SK-N-SH treated with all-trans-retinoic acid at 6 μM for 48 hours (cell line): ENCODE results near the gene LYPLAL1.
A peak's percentile ranks its signal among the peaks of the same experiment; 100 is the strongest.

Experiments used
- ATAC-seq: fragments of 200-7000 bp; cut with Tn5 transposase; 3 replicates; pipeline ENCODE4 v1.9.1; 2020; ENCODE audit warnings: mild to moderate bottlenecking, moderate library complexity
- ARNTL ChIP-seq: fragments of 450-650 bp; formaldehyde crosslinking; IDR thresholded peaks from 2 replicates; pipeline ENCODE4 v1.5.0; 2020; ENCODE audit warnings: low read depth, mild to moderate bottlenecking, moderate library complexity, borderline replicate concordance
- BACH2 ChIP-seq: fragments of 250-450 bp; sonication (Bioruptor Pico); IDR thresholded peaks from 2 replicates; pipeline ENCODE4 v1.9.0; 2021; ENCODE audit warnings: mild to moderate bottlenecking, borderline replicate concordance
- CREB5 ChIP-seq: fragments of 250-450 bp; sonication (Bioruptor Pico); IDR thresholded peaks from 2 replicates; pipeline ENCODE4 v1.5.1; 2020; ENCODE audit warnings: low read depth, mild to moderate bottlenecking, moderate library complexity
- CSDC2 ChIP-seq: fragments of 250-450 bp; sonication (Bioruptor Pico); IDR thresholded peaks from 2 replicates; pipeline ENCODE4 v1.5.0; 2020; ENCODE audit warnings: mild to moderate bottlenecking, moderate library complexity
- CSRNP3 ChIP-seq: fragments of 250-450 bp; sonication (Bioruptor Pico); IDR thresholded peaks from 2 replicates; pipeline ENCODE4 v1.5.1; 2021; ENCODE audit warnings: mild to moderate bottlenecking, moderate library complexity
- ESRRG ChIP-seq: fragments of 250-450 bp; sonication (Bioruptor Pico); IDR thresholded peaks from 2 replicates; pipeline ENCODE4 v1.6.1; 2021; ENCODE audit warnings: mild to moderate bottlenecking
- GLIS3 ChIP-seq: fragments of 250-450 bp; sonication (Bioruptor Pico); IDR thresholded peaks from 2 replicates; pipeline ENCODE4 v1.5.0; 2020; ENCODE audit warnings: mild to moderate bottlenecking, moderate library complexity
- ISL1 ChIP-seq: fragments of 250-450 bp; sonication (Bioruptor Pico); IDR thresholded peaks from 2 replicates; pipeline ENCODE4 v2.1.2; 2022; ENCODE audit warnings: mild to moderate bottlenecking, moderate library complexity
- PATZ1 ChIP-seq: fragments of 250-450 bp; sonication (Bioruptor Pico); IDR thresholded peaks from 2 replicates; pipeline ENCODE4 v1.8.0; 2020; ENCODE audit warnings: mild to moderate bottlenecking, moderate library complexity, borderline replicate concordance
- POU6F1 ChIP-seq: fragments of 250-450 bp; sonication (Bioruptor Pico); IDR thresholded peaks from 2 replicates; pipeline ENCODE4 v1.8.0; 2021; ENCODE audit warnings: low read depth, mild to moderate bottlenecking, moderate library complexity, borderline replicate concordance
- PPARA ChIP-seq: fragments of 250-450 bp; sonication (Bioruptor Pico); IDR thresholded peaks from 2 replicates; pipeline ENCODE4 v1.5.0; 2020; ENCODE audit warnings: mild to moderate bottlenecking, borderline replicate concordance
- RARB ChIP-seq: fragments of 250-450 bp; sonication (Bioruptor Pico); IDR thresholded peaks from 2 replicates; pipeline ENCODE4 v1.8.0; 2021; ENCODE audit warnings: mild to moderate bottlenecking, moderate library complexity
- SNAI2 ChIP-seq: fragments of 250-450 bp; sonication (Bioruptor Pico); IDR thresholded peaks from 2 replicates; pipeline ENCODE4 v1.5.0; 2020; ENCODE audit warnings: mild to moderate bottlenecking, moderate library complexity
- TCF4 ChIP-seq: fragments of 250-450 bp; sonication (Bioruptor Pico); IDR thresholded peaks from 2 replicates; pipeline ENCODE4 v1.8.0; 2021; ENCODE audit warnings: mild to moderate bottlenecking, moderate library complexity, borderline replicate concordance
- TOX ChIP-seq: fragments of 250-450 bp; sonication (Bioruptor Pico); IDR thresholded peaks from 2 replicates; pipeline ENCODE4 v1.8.0; 2021; ENCODE audit warnings: mild to moderate bottlenecking, moderate library complexity, borderline replicate concordance
- TSHZ2 ChIP-seq: fragments of 250-450 bp; sonication (Bioruptor Pico); IDR thresholded peaks from 2 replicates; pipeline ENCODE4 v1.5.0; 2020; ENCODE audit warnings: mild to moderate bottlenecking, moderate library complexity
- ZC3H10 ChIP-seq: fragments of 250-450 bp; sonication (Bioruptor Pico); IDR thresholded peaks from 2 replicates; pipeline ENCODE4 v1.5.1; 2021; ENCODE audit warnings: mild to moderate bottlenecking, moderate library complexity
- ZFP3 ChIP-seq: fragments of 250-450 bp; sonication (Bioruptor Pico); IDR thresholded peaks from 2 replicates; pipeline ENCODE4 v1.5.0; 2020; ENCODE audit warnings: mild to moderate bottlenecking, moderate library complexity
- ZFP30 ChIP-seq: fragments of 450-650 bp; formaldehyde crosslinking; IDR thresholded peaks from 2 replicates; pipeline ENCODE4 v1.5.0; 2022; ENCODE audit warnings: mild to moderate bottlenecking, moderate library complexity
- ZNF565 ChIP-seq: fragments of 450-650 bp; formaldehyde crosslinking; conservative IDR thresholded peaks from 2 replicates; pipeline ENCODE4 v1.5.0; 2020; ENCODE audit warnings: low read depth, mild to moderate bottlenecking, moderate library complexity
- ZNF70 ChIP-seq: fragments of 450-650 bp; formaldehyde crosslinking; IDR thresholded peaks from 2 replicates; pipeline ENCODE4 v1.5.0; 2020; ENCODE audit warnings: mild to moderate bottlenecking, moderate library complexity
- ZNF8 ChIP-seq: fragments of 450-650 bp; formaldehyde crosslinking; IDR thresholded peaks from 2 replicates; pipeline ENCODE4 v1.5.0; 2020; ENCODE audit warnings: mild to moderate bottlenecking, moderate library complexity

LYPLAL1 gene

GRCh38 chr1:219210067-219210466 is 36.4 kb downstream of the LYPLAL1 start (continued):
- TF ChIP-seq TSHZ2 (CRISPR knock-in tag) (no peak), ESRRG (CRISPR knock-in tag) (no peak)

- no peak for ATAC-seq
- TF ChIP-seq PPARA (CRISPR knock-in tag) (no peak), ZNF565 (CRISPR knock-in tag) (no peak), TSHZ2 (CRISPR knock-in tag) (no peak), RARB (CRISPR knock-in tag) (no peak), ZFP30 (CRISPR knock-in tag) (no peak), GLIS3 (CRISPR knock-in tag) (no peak), SNAI2 (no peak), CSDC2 (no peak), ZC3H10 (CRISPR knock-in tag) (no peak), TCF4 (no peak), ZFP3 (CRISPR knock-in tag) (no peak)
Observed at GRCh38 chr1:219215477-219215876, 41.8 kb downstream of the LYPLAL1 start.

GRCh38 chr1:219220945-219221344 is 47.3 kb downstream of the LYPLAL1 start:
- no peak for TF ChIP-seq ZNF70
- no peak for TF ChIP-seq ISL1 (CRISPR knock-in tag)
- TF ChIP-seq CSRNP3 (CRISPR knock-in tag), result no peak
- TF ChIP-seq TOX, result no peak
- no peak for TF ChIP-seq POU6F1 (CRISPR knock-in tag)
- TF ChIP-seq PATZ1 (CRISPR knock-in tag), result no peak
- TF ChIP-seq ZC3H10 (CRISPR knock-in tag), result no peak
- TF ChIP-seq ZNF8 (CRISPR knock-in tag), result no peak
- no peak for TF ChIP-seq TSHZ2 (CRISPR knock-in tag)
- TF ChIP-seq ESRRG (CRISPR knock-in tag), result no peak
- TF ChIP-seq TCF4, result no peak
- TF ChIP-seq ZNF565 (CRISPR knock-in tag), result no peak
- TF ChIP-seq SNAI2, result no peak
- TF ChIP-seq ARNTL (CRISPR knock-in tag), result no peak
- no peak for TF ChIP-seq ZFP30 (CRISPR knock-in tag)
- no peak for TF ChIP-seq BACH2 (CRISPR knock-in tag)
- TF ChIP-seq CREB5 (CRISPR knock-in tag), result no peak
- TF ChIP-seq PPARA (CRISPR knock-in tag), result no peak
- TF ChIP-seq, all 23 proteins: peak for 0
- ATAC-seq, result peak; percentile 60; the same call in 2 of the 3 replicates
